HG03045 (cell line): ENCODE measurements around the gene GNG4.

Source experiments
- ATAC-seq: cut with Tn5 transposase; IDR thresholded peaks from one replicate; pipeline ENCODE4 v1.9.1; 2021; ENCODE audit warnings: mild to moderate bottlenecking, moderate library complexity; ENCODE audit not compliant: unreplicated experiment

The GNG4 gene

DNA sequence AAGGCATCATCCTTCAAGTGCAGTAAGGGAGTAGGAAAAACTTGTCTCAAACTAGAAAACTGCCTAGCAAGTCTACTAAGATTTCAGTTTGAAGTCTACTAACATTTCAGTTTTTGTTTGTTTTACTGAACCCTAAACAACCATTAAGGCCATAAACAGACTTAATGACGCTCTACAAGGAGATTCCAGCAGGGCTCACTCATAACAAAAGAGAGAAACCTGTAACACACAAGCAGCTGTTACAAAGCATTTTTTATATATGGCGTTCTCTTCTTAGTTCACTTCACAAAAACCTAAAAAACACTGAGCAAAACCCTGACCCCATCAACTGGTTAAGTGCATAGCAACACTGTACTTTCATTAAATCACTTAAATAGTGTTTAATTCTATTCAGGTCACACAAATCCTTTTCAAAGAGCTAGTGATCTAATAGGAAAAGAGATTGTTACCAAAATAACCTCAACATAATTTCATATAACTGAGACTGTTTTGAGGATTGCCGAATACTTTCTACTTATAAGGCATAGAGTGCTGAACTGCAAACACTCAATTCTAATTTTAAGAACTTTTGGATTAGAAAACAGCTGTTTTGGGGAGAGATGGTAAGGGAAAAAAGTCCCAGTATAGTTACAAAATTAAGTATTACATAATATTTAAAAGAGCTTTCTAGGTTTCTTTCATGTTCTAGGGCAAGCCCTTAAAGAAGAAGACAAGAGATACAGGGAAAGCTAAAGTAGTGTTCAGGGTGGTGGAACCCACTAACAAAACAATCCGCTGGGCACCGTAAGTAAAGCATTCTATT, 146.8 kb downstream of the GNG4 start:
- no peak for ATAC-seq

GRCh38 chr1:235500971-235501540, 148.5 kb downstream of the GNG4 start:
- ATAC-seq: no peak
